A375 (cell line): ENCODE data around the gene ITLN2. TPM values are rescaled to one million over a fixed set of nuclear protein-coding genes. Genes with fewer than 3 reads are reported as not detected.

Experiments
- total RNA-seq: library from RNA; depleted of rRNA; stranded (reverse); fragments of >200 nt; shearing (Covaris generic); gene quantifications from 2 replicates; pipeline ENCODE4 v1.2.3, GENCODE V29; 2014; rRNA removed

The ITLN2 gene
- total RNA-seq: 0.15 TPM in 1 of 2 replicates, not detected in the other

GRCh38 chr1:160954158-160955104 lies at the start of gene ITLN2:
ITLN2 (minus strand) TSS chr1:160954809; CDS start chr1:160954741, 68 bp downstream.

Other genes with a start within 250 kb of the ITLN2 start
- gene CD48, start 243.0 kb downstream of the ITLN2 start, total RNA-seq: not detected in 2 replicates
- gene SLAMF7, start 215.6 kb downstream of the ITLN2 start, total RNA-seq: 1.8 and 3.2 TPM in 2 replicates
- not detected in 2 replicates for gene LY9, start 158.6 kb downstream of the ITLN2 start, total RNA-seq
- gene CD244, start 91.9 kb downstream of the ITLN2 start, total RNA-seq: not detected in 2 replicates
- gene ITLN1, start 69.6 kb downstream of the ITLN2 start, total RNA-seq: not detected in 2 replicates
- gene F11R, start 66.3 kb upstream of the ITLN2 start, total RNA-seq: 4.0 and 5.7 TPM in 2 replicates
- gene TSTD1, start 84.2 kb upstream of the ITLN2 start, total RNA-seq: 0.83 TPM in 1 of 2 replicates, not detected in the other
- 80.3 and 97.9 TPM in 2 replicates for gene USF1, start 91.2 kb upstream of the ITLN2 start, total RNA-seq
- 1.1 and 2.7 TPM in 2 replicates for gene ARHGAP30, start 115.1 kb upstream of the ITLN2 start, total RNA-seq
- gene NECTIN4, start 134.7 kb upstream of the ITLN2 start, total RNA-seq: 0.27 and 1.2 TPM in 2 replicates
- not detected in 2 replicates for gene KLHDC9, start 143.6 kb upstream of the ITLN2 start, total RNA-seq
- 405 and 434 TPM in 2 replicates for gene PFDN2, start 163.2 kb upstream of the ITLN2 start, total RNA-seq
- gene NIT1, start 163.3 kb upstream of the ITLN2 start, total RNA-seq: 35.0 and 38.6 TPM in 2 replicates
- gene DEDD, start 177.9 kb upstream of the ITLN2 start, total RNA-seq: 39.8 and 45.0 TPM in 2 replicates
- gene UFC1, start 199.2 kb upstream of the ITLN2 start, total RNA-seq: 149 and 159 TPM in 2 replicates
- 12.2 and 17.1 TPM in 2 replicates for gene USP21, start 204.7 kb upstream of the ITLN2 start, total RNA-seq
- 29.7 and 37.1 TPM in 2 replicates for gene PPOX, start 211.6 kb upstream of the ITLN2 start, total RNA-seq
- gene B4GALT3, start 222.7 kb upstream of the ITLN2 start, total RNA-seq: 55.0 and 56.1 TPM in 2 replicates
- gene ADAMTS4, start 244.2 kb upstream of the ITLN2 start, total RNA-seq: 0.15 and 0.50 TPM in 2 replicates
- 304 and 309 TPM in 2 replicates for gene NDUFS2, start 247.6 kb upstream of the ITLN2 start, total RNA-seq